Natural killer cell (primary cell): Measurements from ENCODE around the gene CD2AP. TPM values are rescaled to one million over a fixed set of nuclear protein-coding genes. Genes with fewer than 3 reads are reported as not detected.

Experiments used
- ATAC-seq, 3 donors: fragments of 150-1000 bp in 2 of 3; fragments of 200-7000 bp in 1 of 3; cut with Tn5 transposase; 1 replicate in 1 of 3; 2 replicates in 2 of 3; pipeline ENCODE4 v1.10.0; 2021; ENCODE audit warnings: mild to moderate bottlenecking in 2 of 3, moderate library complexity in 2 of 3
- DNase-seq, 2 donors: peaks; one replicate each; pipeline versions ENCODE4 v3.0.0 to v3.0.0-alpha.2; 2013 to 2021; ENCODE audit warnings: mixed read lengths in 1 of 2
- H3K27ac ChIP-seq: one replicate; pipeline ENCODE4 v1.5.1; 2013; ENCODE audit warnings: mild to moderate bottlenecking, low read length
- H3K27me3 ChIP-seq: one replicate; pipeline ENCODE4 v1.6.1; 2013; ENCODE audit warnings: low read length; ENCODE audit not compliant: control insufficient read depth, insufficient read depth
- H3K36me3 ChIP-seq: one replicate; pipeline ENCODE4 v1.6.1; 2013; ENCODE audit warnings: low read length; ENCODE audit not compliant: control insufficient read depth, insufficient read depth
- H3K4me1 ChIP-seq: one replicate; pipeline ENCODE4 v1.6.1; 2013; ENCODE audit warnings: low read length; ENCODE audit not compliant: control insufficient read depth, insufficient read depth
- H3K4me3 ChIP-seq: one replicate; pipeline ENCODE4 v1.5.1; 2013; ENCODE audit warnings: low read length
- H3K9me3 ChIP-seq: one replicate; pipeline ENCODE4 v1.6.1; 2013; ENCODE audit warnings: low read length; ENCODE audit not compliant: control insufficient read depth, insufficient read depth
- H3K27ac Mint-ChIP-seq, 2 donors: one replicate each; pipeline ENCODE4 v1.8.0; 2022; ENCODE audit warnings: mild to moderate bottlenecking in 2 of 2, mixed read lengths in 2 of 2, moderate library complexity in 1 of 2
- H3K27me3 Mint-ChIP-seq, 2 donors: one replicate each; pipeline ENCODE4 v1.8.0; 2022; ENCODE audit warnings: low read depth in 2 of 2, mixed read lengths in 2 of 2
- H3K36me3 Mint-ChIP-seq: one replicate; pipeline ENCODE4 v1.8.0; 2022; ENCODE audit warnings: mixed read lengths
- H3K4me1 Mint-ChIP-seq, 2 donors: one replicate each; pipeline ENCODE4 v1.8.0; 2022; ENCODE audit warnings: mixed read lengths in 2 of 2
- H3K4me3 Mint-ChIP-seq: one replicate; pipeline ENCODE4 v1.8.0; 2022; ENCODE audit warnings: mild to moderate bottlenecking, moderate library complexity, mixed read lengths
- H3K9me3 Mint-ChIP-seq, 2 donors: one replicate each; pipeline ENCODE4 v1.8.0; 2022; ENCODE audit warnings: mixed read lengths in 2 of 2
- CTCF ChIP-seq: fragments of 200-600 bp; IDR thresholded peaks from one replicate; pipeline ENCODE4 v1.8.0; 2022; ENCODE audit warnings: antibody characterized with exemption
- WGBS: methylation state at CpG from one replicate; pipeline ENCODE4 v1.1.7; 2013; ENCODE audit warnings: missing lambda C conversion rate; ENCODE audit not compliant: insufficient coverage; 5-methylcytosine and 5-hydroxymethylcytosine counted together
- intact Hi-C: fragments of 100-400 bp; cut with micrococcal nuclease; formaldehyde crosslinking; loops from one replicate; pipeline ENCODE4 v1.14.2; 2022
- total RNA-seq, 4 donors: library from RNA; stranded (reverse); fragments of 120-200 nt in 1 of 4; gene quantifications; one replicate each; pipeline versions ENCODE4 v1.2.3 to v1.2.4, GENCODE V29; 2013 to 2022

Gene CD2AP
- total RNA-seq, 3 donors from 2014 or later (not counting 1 experiment from before 2014, with no cell fraction given): 23.8 to 26.3 (median 26.3) TPM

- ATAC-seq (no peak), DNase-seq (no peak)
- H3K4me3 ChIP-seq: no peak overlapping the region
- H3K27ac Mint-ChIP-seq: no peak overlapping the region
- peaks cover 2 to 18% of the 10 kb centered on the region in 2 donors for H3K27me3 Mint-ChIP-seq
- H3K4me1 Mint-ChIP-seq: no peaks in the 10 kb centered on the region
- no peaks in the 10 kb centered on the region for H3K4me1 ChIP-seq
- no peaks in the 10 kb centered on the region for H3K36me3 Mint-ChIP-seq
- H3K27ac ChIP-seq: no peak overlapping the region
- TF ChIP-seq CTCF: no peak
- no peaks in the 10 kb centered on the region for H3K9me3 ChIP-seq
- intact Hi-C loops: no loop called here
- no peaks in the 10 kb centered on the region for H3K36me3 ChIP-seq
- 43% methylated on average over 1 of the region's 1 CpG for WGBS
- no peaks in the 10 kb centered on the region for H3K9me3 Mint-ChIP-seq
- H3K27me3 ChIP-seq: no peaks in the 10 kb centered on the region
- H3K4me3 Mint-ChIP-seq: no peak overlapping the region
Observed at GRCh38 chr6:47671777-47672176, 194.2 kb downstream of the CD2AP start.

- ATAC-seq (no peak), DNase-seq (no peak)
- WGBS: 71% methylated on average over 1 of the region's 1 CpG
- Histone ChIP-seq H3K36me3 (no peaks in the 10 kb centered on the region), H3K27me3 (no peaks in the 10 kb centered on the region), H3K4me1 (no peaks in the 10 kb centered on the region), H3K27ac (no peak overlapping the region), H3K9me3 (no peaks in the 10 kb centered on the region), H3K4me3 (no peak overlapping the region)
- H3K4me3 Mint-ChIP-seq: no peak overlapping the region
- H3K4me1 Mint-ChIP-seq: no peaks in the 10 kb centered on the region
- intact Hi-C loops: no loop called here
- H3K27me3 Mint-ChIP-seq: peaks cover 2 to 28% of the 10 kb centered on the region in 2 donors
- H3K9me3 Mint-ChIP-seq: no peaks in the 10 kb centered on the region
- H3K27ac Mint-ChIP-seq: no peak overlapping the region
- no peak for TF ChIP-seq CTCF
- H3K36me3 Mint-ChIP-seq: no peaks in the 10 kb centered on the region
Observed at GRCh38 chr6:47672816-47673215, 195.2 kb downstream of the CD2AP start.

- Histone ChIP-seq H3K4me1 (no peaks in the 10 kb centered on the region), H3K27me3 (no peaks in the 10 kb centered on the region), H3K9me3 (no peaks in the 10 kb centered on the region), H3K4me3 (no peak overlapping the region), H3K36me3 (no peaks in the 10 kb centered on the region), H3K27ac (no peak overlapping the region)
- DNase-seq: no peak
- no peak for ATAC-seq
- 100% methylated on average over 2 of the region's 3 CpGs for WGBS
- no peaks in the 10 kb centered on the region for H3K36me3 Mint-ChIP-seq
- no peak overlapping the region for H3K4me3 Mint-ChIP-seq
- H3K9me3 Mint-ChIP-seq: no peaks in the 10 kb centered on the region
- intact Hi-C loops: no loop called here
- TF ChIP-seq CTCF: no peak
- no peaks in the 10 kb centered on the region for H3K4me1 Mint-ChIP-seq
- peaks cover 2 to 22% of the 10 kb centered on the region in 2 donors for H3K27me3 Mint-ChIP-seq
- no peak overlapping the region for H3K27ac Mint-ChIP-seq
Observed at GRCh38 chr6:47674673-47675072, 197.1 kb downstream of the CD2AP start.

Other genes with a start within 250 kb of the CD2AP start
- gene TNFRSF21, start 167.9 kb upstream of the CD2AP start, total RNA-seq: under 1 TPM in 2 of 3 donors, not detected in 1; 0.58 to 0.92 TPM
- gene ADGRF4, start 220.8 kb downstream of the CD2AP start, total RNA-seq: not detected